ENCODE measurements around the gene HNRNPH1.

- TF ChIP-seq CTCF (IDR thresholded peaks at IDR 0.05) (no peak), POLR2A (IDR thresholded peaks at IDR 0.05) (no peak)
Observed at GRCh38 chr5:179568721-179569120, 54.8 kb downstream of the HNRNPH1 start.
